CD4-positive, alpha-beta T cell treated with Interleukin-17A for 1 hour (primary cell): ENCODE measurements around the gene ZRANB1.

Experiments used
- DNase-seq: peaks from one replicate; pipeline ENCODE4 v3.0.0-alpha.2; 2020

The ZRANB1 gene

DNA sequence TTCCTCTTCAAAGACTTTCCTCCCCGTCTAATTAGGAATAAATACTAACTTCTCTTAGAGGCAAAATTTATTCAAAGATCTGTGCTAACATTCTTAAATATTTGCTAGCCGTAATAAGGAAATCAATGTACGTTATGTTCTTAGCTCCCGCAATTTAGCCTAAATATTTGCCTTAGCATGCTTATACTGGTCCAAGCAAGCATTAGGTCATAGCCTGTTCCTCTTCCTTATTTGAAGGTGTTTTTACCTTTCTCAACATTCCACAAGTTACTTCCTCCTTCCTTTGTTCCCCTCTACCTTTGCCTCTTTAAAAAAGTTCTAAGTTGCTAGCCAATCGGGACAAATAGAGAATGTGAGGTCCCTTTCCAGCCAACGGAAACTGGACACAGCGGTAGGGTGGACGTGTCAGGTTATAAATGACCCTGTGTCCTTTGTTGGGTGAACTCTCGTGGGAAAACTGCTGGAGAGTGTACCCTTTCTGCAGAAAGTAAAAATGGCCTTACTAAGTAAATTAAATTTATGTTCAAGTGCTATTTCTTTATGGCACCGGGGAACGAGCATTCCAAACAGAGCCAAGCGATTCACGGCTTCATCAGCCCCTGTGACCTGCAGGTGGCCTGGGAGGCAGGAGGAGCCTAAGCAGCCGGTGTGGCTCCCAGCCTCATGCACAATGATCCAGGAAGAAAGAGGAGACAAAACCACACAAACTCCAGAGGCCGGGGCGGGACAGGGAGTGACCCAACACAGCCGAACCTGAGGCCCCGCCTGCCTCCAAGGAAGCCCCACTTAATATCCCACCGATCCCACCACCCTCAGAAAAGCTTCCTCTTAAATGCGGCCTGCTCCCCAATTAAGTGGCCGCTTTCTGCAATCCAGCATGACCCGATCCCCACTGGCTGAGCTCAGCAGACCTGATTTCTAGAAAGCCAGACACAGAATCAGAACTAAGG lies 67.0 kb downstream of the ZRANB1 start:
- no peak for DNase-seq

DNA sequence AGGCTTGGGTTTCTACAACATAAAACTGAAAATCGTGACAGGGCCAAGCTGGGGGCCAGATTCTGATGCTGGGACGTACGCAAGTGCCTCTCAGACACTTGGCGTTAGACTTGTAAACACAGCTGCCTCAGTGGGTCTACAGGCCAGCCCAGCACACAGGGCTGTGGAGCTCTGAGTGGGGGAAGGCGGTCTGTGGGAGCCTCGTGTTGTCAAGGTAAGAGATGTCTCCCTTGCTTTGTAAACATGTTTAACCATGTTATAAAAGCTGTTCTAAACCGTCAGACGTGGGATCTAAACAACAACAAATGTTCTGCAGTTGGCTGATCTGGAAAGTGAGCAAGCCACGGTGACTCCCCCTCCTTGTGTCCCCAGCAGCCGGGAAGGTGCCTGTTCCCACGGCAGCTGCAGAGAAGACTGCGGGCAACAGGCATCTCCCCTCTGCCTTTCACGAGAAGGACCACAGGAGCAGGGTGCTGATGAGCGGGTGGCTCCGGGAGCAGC lies 67.8 kb downstream of the ZRANB1 start:
- DNase-seq, result no peak

DNA sequence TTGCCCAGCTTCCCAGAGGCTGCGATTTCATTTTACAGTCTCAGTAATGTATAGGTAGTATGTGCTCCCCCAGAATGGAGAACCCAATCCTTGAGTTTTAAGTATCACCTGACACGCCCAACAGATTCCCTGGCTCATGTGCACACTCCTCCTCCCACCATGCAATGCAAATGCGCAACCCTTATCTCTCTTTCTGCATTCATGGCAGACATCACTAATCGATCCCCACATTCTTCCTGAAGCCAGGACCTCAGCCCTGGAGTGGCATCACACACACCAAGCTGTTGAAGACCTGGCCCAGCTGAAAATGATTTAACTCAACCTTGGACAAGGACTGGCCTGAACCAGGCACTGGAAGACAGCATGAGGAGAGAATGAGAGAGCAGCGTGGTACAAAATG lies 68.4 kb downstream of the ZRANB1 start:
- no peak for DNase-seq

DNA sequence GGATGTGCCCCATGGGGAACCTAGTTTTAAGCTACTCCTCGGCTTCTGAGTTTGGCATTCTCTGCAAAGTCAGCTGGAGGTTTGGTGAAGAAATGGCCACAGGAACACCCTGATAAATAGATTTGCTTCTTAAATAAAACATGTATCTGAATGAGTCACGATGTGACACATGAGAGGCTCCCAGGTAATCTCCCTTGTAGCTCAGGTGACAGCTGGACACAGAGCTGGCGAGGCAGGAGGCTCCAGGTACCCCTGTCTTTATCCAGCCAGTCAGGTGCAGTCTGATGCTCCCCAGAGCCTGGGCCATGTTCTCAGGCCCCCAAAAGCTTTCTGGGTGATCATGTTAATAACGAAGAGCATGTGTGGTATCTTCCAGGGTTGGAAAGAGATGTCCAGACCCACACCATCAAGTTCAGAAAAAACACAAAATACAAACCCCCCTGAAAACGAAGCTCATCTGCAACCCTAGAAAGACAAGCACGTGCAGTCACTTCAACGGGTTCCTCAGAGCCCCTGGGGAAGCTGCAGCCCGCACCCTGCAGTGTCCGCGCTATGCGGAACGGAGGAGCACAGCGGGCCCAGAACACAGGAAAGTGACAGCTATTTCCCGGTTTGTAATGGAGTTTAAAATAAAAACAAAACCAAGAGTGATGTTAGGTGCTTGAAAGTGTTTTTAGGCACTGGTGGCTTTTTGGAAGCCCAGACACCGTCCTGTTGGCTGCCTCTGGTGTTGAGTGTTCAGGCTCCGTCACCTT lies 69.4 kb downstream of the ZRANB1 start:
- no peak for DNase-seq

DNA sequence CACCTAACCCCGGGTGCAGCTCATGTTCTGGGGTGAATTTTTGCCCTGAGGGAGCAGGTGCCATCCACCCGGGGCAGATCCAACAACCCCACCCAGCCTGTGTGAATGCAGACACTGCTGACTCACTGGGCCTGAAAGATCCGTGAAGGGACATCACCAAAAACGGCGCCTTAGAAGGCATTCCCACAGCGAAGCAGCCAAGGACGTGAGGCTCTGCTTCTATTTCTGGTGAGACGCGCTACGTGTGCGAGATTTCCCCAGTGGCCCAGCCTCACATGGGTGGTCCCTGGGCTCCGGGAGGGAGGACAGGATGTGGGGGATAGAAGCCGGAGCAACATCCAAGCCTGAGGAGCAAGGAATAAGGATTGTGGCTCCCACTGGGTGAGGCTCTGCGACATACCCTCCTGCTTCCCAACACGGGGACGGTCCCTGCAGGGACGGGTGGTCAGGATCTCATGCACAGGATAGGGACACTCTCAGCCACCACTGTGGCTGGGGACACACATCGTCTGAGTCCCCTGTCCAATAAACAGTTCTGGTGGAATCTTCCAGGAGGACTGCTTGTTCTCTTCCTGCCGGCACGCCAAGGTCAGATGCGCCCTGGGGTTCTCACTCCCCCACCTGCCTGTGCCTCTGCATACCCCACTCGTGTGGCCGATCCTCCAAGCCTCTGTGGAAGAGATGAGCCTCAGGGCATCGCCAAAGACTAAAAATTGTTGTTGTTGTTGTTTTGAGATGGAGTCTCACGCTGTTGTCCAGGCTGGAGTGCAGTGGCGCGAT lies 70.2 kb downstream of the ZRANB1 start:
- DNase-seq, result no peak

DNA sequence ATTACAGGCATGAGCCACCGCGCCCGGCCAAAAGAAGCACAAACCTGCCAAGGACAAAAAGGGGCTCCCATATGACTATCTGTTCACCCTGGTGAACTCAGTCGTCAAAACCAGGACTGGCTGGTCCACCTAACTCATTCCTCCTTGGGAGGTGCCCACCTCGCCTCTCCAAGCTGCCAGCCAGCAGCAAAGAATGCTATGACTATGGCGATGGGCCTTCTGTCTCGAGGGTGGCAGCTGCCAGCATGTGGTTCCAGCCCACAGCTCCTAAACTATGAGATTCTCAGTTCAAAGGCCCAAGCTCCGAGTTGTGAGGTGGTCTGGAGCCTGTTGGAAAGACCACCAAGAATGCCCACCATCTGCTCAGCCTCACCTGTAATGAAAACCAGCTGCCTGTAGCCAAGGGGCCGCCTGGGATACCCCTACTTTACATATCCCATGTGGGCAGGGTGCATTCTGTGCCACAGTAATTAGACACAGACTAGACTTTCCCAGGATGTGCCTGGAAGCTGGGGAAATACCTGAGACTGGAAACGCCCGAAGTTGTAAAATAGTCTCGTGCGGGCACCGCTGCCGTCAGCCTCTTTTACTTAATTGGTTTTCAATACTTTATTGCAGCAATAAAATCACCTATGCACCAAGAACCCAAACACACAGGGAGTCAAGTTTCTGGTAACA lies 71.1 kb downstream of the ZRANB1 start:
- DNase-seq, result no peak

DNA sequence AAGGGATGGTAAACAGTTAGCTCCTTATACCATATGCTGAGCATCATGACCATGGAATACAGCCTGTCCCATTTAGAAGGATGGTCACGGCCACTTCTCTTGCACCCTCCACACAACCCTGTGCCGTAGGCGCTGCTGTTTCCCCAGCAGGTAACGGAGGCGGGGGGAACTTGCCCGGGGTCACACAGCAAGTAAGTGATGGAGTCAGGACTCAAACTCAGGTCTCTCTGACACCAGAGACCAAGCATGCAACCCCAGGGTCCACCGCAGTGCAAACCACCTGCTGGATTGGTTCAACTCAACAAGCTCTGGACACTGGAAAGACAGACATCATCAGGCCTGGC lies 71.6 kb downstream of the ZRANB1 start:
- no peak for DNase-seq

DNA sequence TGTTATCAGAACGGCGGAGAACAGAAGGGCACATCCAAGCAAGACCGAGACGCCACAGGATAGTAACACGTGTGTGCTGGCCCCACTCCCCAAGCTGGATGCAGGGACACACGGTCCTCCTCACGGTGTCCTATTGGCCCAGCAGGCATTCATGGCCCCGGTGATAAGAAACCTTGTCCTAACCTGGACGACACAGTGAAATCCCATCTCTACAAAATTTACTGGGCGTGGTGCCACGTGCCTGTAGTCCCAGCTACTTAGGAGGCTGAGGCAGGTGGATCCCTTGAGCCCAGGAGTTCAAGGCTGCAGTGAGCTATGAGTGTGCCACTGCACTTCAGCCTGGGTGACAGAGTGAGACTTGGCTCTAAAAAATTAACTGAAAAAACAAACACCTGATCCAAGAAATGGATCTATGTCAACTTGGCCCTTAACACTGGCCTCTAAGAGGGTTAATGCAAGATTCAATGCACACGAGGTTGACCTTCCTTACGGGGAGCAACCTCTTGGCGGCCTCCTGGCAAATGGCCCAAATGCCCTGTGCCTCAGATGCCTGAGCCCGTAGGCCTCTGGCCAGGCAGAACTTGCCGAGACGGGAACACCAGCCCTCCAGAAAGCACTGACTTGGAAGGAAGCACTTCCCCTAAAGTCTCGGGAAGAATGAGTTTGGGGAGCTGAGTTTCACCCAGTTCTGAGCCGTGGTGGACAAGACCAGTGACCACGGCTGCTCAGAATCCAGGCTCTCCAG lies 72.3 kb downstream of the ZRANB1 start:
- no peak for DNase-seq

DNA sequence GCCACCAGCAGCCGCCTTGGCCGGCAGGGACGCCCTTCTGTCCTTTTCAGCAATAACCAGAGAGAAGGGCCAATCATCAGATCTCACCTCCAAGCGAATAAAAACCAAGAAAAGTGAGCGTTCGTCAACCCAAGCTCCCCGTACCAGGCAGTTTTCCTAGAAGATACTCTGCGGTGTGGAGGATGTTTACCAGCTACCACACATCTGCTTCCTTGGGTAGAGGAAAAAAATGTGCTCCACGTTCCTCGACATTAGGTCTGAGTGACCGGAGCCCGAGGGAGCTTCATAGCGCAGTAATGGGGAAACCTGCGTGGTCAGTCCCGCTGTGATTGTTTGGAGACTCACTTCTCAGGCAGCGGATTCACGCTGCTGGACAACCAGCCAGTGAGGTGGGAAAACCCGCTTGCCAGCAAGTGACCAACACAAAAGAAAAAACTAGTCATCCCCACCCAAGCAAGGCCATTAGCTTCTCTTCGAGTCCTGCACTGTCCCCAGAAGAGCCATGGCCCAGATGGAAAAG lies 73.0 kb downstream of the ZRANB1 start:
- no peak for DNase-seq

DNA sequence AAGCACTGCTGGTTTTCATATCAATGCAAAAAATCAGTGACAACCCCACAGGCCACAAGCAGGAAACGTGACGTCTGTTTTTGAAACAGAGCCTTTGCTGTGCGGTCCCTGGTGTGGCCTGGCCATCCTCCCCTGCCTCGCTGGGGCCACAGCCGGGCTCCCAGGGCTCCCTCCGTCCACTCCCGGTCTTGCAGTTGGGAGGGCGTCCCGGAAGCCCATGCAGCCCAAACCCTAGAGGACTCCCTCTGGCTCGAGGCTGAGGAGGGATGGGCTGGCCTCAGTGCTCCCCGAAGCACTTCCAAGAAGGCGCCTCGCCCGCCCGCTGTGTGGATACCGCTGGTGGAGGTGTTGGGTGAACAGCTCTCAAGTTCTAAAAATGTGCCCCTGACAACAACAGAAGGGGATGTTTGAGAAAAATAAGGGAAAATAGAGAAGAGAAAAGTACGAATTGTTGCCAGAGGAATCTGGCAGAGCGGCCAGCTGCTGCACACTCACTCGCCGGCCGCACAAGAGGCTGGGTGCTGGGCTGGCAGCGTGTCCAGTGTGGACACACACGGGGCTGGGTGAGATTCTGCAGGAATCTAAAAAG lies 73.5 kb downstream of the ZRANB1 start:
- peak; percentile 17 for DNase-seq

DNA sequence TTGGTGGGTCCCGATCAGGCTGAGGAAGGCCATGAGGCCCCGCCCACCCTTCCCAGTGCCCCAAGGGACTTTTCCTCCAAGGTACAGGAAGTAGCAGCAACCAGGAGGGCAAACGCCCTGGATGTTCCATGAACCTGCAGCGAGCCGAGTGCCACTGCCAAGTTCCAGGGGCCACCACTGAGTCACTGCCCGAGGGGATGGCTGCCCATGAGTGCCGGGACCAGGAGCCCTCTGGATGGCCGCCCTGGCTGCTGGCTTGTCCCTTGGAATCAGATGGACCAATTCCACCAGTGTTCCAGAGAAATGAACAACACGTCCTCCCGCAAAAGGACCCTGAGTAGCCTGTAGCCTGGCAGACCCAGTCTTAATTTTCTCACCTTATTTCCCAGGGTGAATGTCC lies 74.2 kb downstream of the ZRANB1 start:
- no peak for DNase-seq

DNA sequence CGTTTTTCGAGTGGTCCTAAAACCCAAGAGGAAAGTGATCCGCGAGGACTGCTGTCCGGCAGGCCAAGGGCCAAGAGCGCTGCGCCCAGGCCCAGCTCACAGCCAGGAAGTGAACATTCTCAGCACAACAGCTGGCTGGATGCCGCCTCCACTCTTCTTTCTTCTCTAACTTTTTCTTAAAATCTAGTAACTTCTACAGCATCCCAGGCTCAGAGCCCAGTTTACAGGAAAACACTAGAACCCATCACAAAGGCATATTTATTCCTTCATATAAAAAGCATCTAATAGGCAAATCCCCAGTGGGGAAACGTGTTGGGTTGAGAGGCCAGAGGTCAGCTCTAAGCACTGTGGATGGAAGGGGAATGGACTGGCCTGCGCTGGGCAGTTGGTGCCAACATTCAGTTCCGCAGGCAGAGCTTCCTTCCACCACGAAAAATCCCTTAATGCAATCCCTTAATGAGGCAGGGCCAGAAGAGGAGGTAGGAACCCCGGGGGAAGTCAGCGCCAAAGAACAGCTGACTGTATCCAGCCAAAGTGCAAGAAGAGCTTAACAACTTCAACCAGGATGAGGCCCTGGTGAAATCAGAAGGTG lies 74.8 kb downstream of the ZRANB1 start:
- DNase-seq, result no peak

DNA sequence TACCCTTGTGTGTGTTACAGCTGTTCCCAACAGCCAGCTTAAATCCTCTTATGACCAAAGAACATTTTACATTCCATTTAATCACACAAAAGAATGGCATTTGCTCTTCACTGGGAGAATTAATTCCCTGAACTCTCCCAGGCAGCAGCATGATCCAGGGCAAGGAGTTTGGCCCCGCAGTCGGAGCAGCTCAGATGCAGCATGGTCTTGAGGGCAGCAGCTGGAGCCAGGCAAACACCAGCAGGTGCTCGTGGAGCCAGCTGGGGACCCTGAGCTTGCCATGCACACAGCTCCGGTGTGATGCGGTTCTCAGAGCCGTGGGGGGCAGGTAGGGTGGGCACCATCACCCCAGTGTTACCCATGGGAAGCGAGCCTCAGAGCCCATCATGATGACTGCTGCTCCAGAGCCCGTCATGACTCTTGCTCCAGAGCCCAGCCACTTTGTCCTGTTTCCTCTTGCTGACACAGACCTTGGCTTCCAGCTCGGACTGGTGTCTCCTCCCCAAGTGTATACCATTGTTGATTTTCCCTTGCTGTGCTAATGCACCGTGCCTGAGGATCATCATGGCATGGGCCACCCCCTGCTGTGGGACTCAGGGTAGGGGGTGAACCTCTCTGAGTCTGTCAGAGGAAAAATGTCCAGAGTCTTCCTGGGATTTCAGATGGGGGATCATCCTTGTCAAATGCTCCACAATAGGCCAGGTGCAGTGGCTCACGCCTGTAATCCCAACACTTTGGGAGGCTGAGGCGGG lies 75.8 kb downstream of the ZRANB1 start:
- no peak for DNase-seq

DNA sequence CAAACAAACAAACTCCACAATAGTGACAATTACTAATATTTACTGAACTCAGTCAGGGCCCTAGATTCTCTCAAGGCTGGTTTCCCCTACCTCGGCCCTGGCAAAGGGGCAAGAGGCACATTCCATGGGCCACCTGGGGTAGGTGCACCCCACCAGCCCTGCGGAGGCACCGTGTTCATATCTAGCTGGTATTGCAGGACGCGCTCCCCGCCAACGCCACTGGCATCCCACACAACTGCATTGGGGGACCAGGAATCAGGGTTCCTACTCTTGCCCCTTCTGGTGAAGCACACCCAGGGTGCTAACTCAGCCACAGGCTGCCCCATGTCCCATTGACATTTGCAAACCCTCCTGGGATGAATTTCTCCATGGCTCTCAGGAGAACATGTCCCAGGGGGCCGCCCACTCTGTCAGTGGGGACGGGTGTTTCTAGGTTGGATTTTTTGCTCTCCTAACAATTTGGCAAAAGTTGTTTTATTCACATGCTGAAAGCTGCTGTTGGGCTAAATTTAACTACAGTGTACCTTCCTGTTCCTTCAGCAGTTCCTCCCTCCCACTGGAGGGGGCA lies 76.7 kb downstream of the ZRANB1 start:
- no peak for DNase-seq

DNA sequence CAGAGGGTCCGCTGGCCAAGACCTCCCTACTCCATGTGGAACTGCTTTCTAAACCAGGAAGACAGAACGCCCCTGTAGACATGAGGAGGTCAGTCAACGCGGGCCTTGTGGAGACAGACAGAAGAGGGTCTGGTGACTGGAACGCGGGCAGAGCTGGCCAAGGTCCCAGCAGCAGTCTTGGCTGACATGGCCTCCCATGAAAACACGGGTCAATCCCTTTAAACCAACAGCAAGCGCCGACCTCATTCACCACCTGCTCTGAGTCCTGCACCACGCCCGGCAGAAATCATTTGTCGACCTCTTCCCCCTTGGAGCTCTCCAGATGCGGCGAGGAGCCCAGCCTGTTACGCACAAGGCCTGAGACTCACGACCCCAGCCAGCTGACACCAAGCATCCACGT lies 78.5 kb downstream of the ZRANB1 start:
- no peak for DNase-seq

DNA sequence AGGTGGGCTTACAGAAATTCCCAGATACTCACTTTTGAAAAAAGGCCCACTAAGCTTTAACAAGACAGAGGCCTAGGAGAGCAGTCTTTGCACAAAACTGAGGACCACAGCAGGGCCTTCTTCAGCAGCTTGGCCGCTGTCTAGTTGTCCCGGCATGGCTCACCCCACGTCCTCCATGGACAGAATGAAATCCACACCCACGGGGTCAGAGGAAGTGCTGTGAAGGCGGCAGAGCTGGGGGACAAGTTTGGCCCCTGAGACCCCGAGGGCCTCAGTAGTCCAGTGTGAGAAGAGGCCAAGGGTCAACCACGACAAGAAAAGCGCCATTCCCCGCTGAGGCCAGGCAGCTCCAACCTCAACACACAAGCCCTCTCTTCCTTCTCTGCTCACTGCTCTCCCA lies 78.9 kb downstream of the ZRANB1 start:
- DNase-seq, result no peak

DNA sequence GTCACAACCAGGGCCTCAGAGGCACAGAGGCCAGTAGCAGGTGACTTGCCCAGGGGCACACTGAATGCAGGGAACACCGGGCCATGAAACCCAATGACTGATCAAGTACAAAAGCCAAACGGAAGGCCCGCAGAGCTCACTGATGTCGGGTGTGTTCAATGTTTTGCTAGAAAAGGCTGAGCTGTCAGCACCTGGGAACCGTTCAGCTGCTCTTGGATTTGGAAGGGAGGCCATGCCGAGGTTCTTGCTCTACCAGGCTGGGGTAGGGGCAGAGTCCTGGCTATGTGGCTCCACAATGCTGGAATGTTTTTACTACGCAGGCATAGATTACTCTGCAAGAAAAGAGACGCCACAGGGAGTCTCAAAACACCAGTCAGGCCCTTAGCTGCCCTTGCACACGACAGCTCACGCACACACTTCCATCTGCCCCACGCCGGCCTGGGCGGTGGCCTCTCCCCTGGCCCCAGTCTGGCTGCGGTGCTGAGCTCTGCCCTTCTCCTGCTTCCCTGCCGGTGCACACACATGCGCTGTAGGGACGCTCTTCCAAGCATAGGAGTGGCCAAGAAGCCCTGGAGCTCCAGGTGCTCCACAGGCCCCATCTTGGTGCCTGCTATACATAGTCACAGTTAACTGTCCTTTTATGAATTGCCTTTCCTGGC lies 79.9 kb downstream of the ZRANB1 start:
- DNase-seq, result no peak

DNA sequence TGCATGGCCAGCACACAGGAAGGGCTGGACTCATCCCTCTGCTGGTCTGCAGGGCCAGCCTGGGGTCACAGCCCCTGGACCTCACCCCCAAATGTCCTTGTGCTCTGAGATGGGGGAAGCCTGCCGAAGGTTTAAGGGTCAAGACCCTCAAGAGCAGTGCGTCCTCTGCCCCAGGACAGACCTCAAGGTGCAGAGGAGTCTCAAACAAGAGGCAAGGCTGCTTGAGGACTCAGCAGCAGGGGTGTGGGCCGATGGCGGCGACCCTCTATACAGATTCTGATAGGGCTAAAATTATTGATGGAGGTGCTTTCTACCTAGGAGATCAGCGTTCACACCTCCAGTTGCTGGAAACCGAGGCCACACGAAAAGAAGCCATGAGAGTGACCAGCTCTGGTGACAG lies 80.7 kb downstream of the ZRANB1 start:
- no peak for DNase-seq

DNA sequence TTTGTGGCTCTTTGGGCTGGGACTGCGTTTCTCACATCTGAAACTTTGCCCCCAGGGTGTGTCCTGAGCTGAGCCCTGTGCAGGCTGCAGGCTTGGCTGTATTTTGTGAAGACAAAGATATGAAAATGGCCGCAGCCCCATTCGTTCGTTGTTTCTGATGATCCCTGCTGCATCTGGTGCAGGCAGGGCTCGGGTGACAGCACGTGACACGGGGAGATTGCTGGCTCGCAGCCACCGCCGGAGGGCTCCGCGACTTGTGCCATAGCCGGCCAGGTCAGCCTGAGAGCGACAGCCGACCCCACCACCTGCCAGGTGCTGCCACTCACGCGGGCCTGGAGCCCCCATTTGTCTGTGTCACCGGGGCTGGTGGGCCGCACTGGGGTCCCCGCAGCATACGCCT lies 81.3 kb downstream of the ZRANB1 start:
- DNase-seq, result no peak
